ENCODE measurements around the gene LRCH4. TPM values are rescaled to one million over a fixed set of nuclear protein-coding genes. Genes with fewer than 3 reads are reported as not detected.
A peak's percentile ranks its signal among the peaks of the same experiment; 100 is the strongest.

Gene LRCH4
- total and polyA plus RNA-seq, 11 donors: 18.5 to 46.6 (median 34.1) TPM

DNA sequence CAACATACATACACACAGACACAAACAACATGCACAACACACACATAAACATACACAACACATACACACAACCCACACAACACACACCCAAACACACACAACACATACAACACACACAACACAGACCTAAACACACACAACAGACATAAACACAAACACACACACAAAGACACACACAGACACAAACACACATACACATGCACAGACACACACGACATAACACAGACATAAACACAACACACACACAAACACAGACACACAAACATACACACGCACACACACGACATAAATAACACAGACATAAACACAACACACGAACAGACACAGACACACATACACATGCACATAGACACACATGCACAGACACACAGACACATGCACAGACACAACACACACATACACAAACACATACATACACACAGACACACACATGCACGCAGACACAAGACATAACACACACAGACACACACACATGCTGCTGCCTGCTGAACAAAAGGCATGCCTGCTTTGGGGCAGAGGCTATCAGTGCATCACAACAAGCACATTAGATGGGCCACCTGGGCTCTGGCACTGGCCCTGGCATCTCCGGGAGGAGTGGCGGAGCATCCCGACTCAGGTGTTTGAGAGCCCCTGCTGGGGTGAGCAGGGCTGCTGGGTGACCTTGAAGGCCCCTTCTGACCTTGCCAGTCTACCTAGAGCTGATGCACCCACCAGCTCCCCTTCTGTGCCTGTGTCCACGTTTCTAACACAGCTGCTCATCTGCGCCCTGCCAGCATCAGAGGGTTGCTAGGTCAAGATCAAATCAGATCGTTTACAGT is 5.3 kb downstream of the LRCH4 start:
- DNase-seq: peak in 1 of 5 donors; percentile 46

DNA sequence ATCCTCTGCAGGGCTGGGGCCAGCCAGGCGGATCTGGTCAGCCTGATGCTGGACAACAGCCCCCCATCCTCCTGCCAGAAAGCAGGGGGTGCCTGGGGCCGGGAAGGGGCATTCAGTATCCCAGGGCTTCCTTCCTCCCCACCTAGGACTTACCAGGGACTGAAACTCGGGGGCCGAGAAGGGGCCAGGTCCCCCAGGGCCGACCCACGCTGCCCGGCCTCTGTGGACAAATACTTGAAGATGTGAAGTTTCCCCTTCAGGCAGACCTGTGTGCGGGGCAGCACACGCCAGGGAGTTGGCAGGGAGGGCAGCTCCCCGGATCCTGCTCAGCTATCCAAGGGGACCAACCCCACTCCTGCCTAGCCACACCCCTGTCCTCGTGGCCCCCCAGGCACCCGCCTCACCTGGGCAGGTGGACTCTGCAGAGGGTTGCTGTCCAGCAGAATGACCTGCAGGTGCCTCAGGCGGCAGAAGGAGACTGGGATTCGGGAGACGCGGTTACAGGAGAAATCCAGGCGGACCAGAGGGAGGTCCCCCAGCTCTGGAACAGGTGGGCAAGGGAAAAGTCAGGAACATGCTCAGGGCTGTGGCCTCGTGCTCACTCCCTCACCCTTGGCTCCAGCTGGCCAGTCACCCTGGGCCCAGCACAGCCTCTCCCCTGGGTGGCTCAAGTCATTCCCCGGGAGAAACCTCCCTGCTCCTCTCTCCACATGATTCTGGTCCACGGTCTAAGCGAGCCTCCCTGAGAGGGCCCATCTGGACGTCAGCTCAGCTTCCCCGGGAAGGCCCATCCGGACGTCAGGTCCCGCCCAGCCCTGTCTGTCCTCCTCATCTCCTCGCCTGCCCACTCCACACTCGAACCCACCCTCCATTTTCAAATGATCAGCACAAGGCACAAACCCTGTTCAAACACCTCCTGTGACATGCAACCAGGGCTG is 7.4 kb downstream of the LRCH4 start:
- WGBS, 4 donors: 93 to 96% (median 94%) methylated on average over 26 to 28 of the region's 28 CpGs
- Histone ChIP-seq H3K4me1 (peaks cover 0 to 17% (median 13%) of the 10 kb centered on the region in 12 donors), H3K27me3 (no peaks in the 10 kb centered on the region), H3K27ac (no peak overlapping the region), H3K9me3 (no peaks in the 10 kb centered on the region), H3K36me3 (peaks cover 5 to 91% (median 84%) of the 10 kb centered on the region in 9 donors), H3K4me3 (no peak overlapping the region)
- ATAC-seq (no peak), DNase-seq (peak in 2 of 5 donors; percentile 12 to 54)
- TF ChIP-seq, protein P1, sequence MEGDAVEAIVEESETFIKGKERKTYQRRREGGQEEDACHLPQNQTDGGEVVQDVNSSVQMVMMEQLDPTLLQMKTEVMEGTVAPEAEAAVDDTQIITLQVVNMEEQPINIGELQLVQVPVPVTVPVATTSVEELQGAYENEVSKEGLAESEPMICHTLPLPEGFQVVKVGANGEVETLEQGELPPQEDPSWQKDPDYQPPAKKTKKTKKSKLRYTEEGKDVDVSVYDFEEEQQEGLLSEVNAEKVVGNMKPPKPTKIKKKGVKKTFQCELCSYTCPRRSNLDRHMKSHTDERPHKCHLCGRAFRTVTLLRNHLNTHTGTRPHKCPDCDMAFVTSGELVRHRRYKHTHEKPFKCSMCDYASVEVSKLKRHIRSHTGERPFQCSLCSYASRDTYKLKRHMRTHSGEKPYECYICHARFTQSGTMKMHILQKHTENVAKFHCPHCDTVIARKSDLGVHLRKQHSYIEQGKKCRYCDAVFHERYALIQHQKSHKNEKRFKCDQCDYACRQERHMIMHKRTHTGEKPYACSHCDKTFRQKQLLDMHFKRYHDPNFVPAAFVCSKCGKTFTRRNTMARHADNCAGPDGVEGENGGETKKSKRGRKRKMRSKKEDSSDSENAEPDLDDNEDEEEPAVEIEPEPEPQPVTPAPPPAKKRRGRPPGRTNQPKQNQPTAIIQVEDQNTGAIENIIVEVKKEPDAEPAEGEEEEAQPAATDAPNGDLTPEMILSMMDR (IDR thresholded peaks at IDR 0.05): no peak
- TF ChIP-seq POLR2A (IDR thresholded peaks at IDR 0.05): no peak
- intact Hi-C loops (cut with DNase I): no loop called here

More for the DNA sequence above, 5.3 kb downstream of the LRCH4 start:
- Histone ChIP-seq H3K4me3 (no peak overlapping the region), H3K4me1 (peaks cover 6 to 36% (median 32%) of the 10 kb centered on the region in 12 donors), H3K27ac (no peak overlapping the region), H3K36me3 (peaks cover 5 to 73% (median 64%) of the 10 kb centered on the region in 9 donors), H3K9me3 (no peaks in the 10 kb centered on the region), H3K27me3 (no peaks in the 10 kb centered on the region)
- intact Hi-C loops (cut with DNase I): loop anchor here in 3 of 10 donors (5.0 to 10.0 kb wide), 2 partner anchors 94 to 97 kb away; partner anchors contain the start of gene GNB2 (in 2 of the 3)
- TF ChIP-seq, protein P1 (IDR thresholded peaks at IDR 0.05): no peak
- no peak for TF ChIP-seq POLR2A (IDR thresholded peaks at IDR 0.05)
- WGBS, 4 donors: 82 to 89% (median 86%) methylated on average over 9 to 11 of the region's 11 CpGs
- ATAC-seq: no peak

DNA sequence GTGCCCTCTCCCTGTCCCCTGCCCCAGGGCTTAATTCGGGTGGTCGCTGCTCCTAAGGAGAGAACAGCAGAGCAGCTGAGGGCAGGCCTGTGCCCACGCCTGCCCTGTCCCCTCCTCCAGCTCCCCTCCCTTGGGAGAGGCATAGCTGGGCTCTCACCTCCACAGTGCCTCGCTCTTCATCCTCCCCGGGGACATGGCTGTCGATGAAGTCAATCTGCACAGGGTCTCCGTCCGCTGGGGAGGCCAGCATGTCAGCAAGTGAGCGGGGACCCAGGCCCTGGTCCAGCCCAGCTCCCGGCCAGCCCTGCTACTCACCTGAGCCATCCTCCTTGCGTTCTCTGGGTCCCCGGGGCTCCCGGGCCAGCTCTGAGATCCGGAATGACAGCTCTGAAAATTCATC is 8.4 kb downstream of the LRCH4 start:
- DNase-seq (peak in 3 of 5 donors; percentile 18 to 48 (median 26)), ATAC-seq (no peak)
- intact Hi-C loops (cut with DNase I): no loop called here
- peaks cover 5 to 89% (median 82%) of the 10 kb centered on the region in 9 donors for H3K36me3 ChIP-seq
- WGBS, 4 donors: 86 to 92% (median 91%) methylated on average over 12 to 14 of the region's 14 CpGs
- no peak overlapping the region for H3K27ac ChIP-seq
- no peaks in the 10 kb centered on the region for H3K27me3 ChIP-seq
- H3K4me1 ChIP-seq: peaks cover 0 to 7% (median 3%) of the 10 kb centered on the region in 12 donors
- no peak for TF ChIP-seq POLR2A (IDR thresholded peaks at IDR 0.05)
- TF ChIP-seq, protein P1 (IDR thresholded peaks at IDR 0.05): no peak
- H3K9me3 ChIP-seq: no peaks in the 10 kb centered on the region
- H3K4me3 ChIP-seq: no peak overlapping the region

Measured in heart left ventricle (tissue), 16 donors.